Ectodermal cell (in vitro differentiated cells): ENCODE data around the gene GLB1L3.

Source experiments
- H3K27ac ChIP-seq: 2 replicates; pipeline ENCODE4 v1.7.0; 2013; ENCODE audit warnings: mild to moderate bottlenecking, low read depth, low read length; ENCODE audit not compliant: insufficient read depth, poor library complexity, severe bottlenecking
- H3K27me3 ChIP-seq: 2 replicates; pipeline ENCODE4 v1.7.0; 2013; ENCODE audit warnings: mild to moderate bottlenecking, low read length; ENCODE audit not compliant: insufficient read depth, control insufficient read depth, poor library complexity, severe bottlenecking
- H3K36me3 ChIP-seq: one replicate; pipeline ENCODE4 v1.7.0; 2013; ENCODE audit warnings: low read length; ENCODE audit not compliant: control insufficient read depth, insufficient read depth
- H3K4me1 ChIP-seq: one replicate; pipeline ENCODE4 v1.7.0; 2013; ENCODE audit warnings: low read length; ENCODE audit not compliant: control insufficient read depth, insufficient read depth
- H3K4me3 ChIP-seq: 2 replicates; pipeline ENCODE4 v1.7.0; 2013; ENCODE audit warnings: low read depth, low read length, control low read depth; ENCODE audit not compliant: insufficient read depth
- H3K9me3 ChIP-seq: 2 replicates; pipeline ENCODE4 v1.7.0; 2013; ENCODE audit warnings: mild to moderate bottlenecking, low read length, moderate library complexity; ENCODE audit not compliant: control insufficient read depth
- WGBS, 2 experiments: methylation state at CpG; one replicate each; pipeline ENCODE4 v1.1.7; 2013; ENCODE audit warnings: missing lambda C conversion rate in 2 of 2; 5-methylcytosine and 5-hydroxymethylcytosine counted together

GLB1L3 gene

GRCh38 chr11:134350381-134350780 is 74.2 kb downstream of the GLB1L3 start:
- 94 to 96% methylated on average over 9 of the region's 9 CpGs for WGBS, 2 experiments
- H3K9me3 ChIP-seq: no peaks in the 10 kb centered on the region
- no peak overlapping the region for H3K27ac ChIP-seq
- H3K36me3 ChIP-seq: no peaks in the 10 kb centered on the region
- no peaks in the 10 kb centered on the region for H3K27me3 ChIP-seq
- H3K4me3 ChIP-seq: no peak overlapping the region
- H3K4me1 ChIP-seq: no peaks in the 10 kb centered on the region

GRCh38 chr11:134352111-134352510 is 75.9 kb downstream of the GLB1L3 start:
- Histone ChIP-seq H3K27me3 (no peaks in the 10 kb centered on the region), H3K4me1 (no peaks in the 10 kb centered on the region), H3K27ac (no peak overlapping the region), H3K36me3 (no peaks in the 10 kb centered on the region), H3K4me3 (no peak overlapping the region), H3K9me3 (no peaks in the 10 kb centered on the region)
- 97 to 100% methylated on average over 1 to 2 of the region's 2 CpGs for WGBS, 2 experiments

- WGBS, 2 experiments: 95 to 96% methylated on average over 2 of the region's 2 CpGs
- H3K9me3 ChIP-seq: no peaks in the 10 kb centered on the region
- H3K36me3 ChIP-seq: no peaks in the 10 kb centered on the region
- no peaks in the 10 kb centered on the region for H3K4me1 ChIP-seq
- H3K27me3 ChIP-seq: no peaks in the 10 kb centered on the region
- H3K4me3 ChIP-seq: no peak overlapping the region
- no peak overlapping the region for H3K27ac ChIP-seq
Observed at GRCh38 chr11:134355136-134355535, 79.0 kb downstream of the GLB1L3 start.

GRCh38 chr11:134355656-134356055 is 79.5 kb downstream of the GLB1L3 start:
- H3K4me3 ChIP-seq: no peak overlapping the region
- 95 to 97% methylated on average over 5 of the region's 5 CpGs for WGBS, 2 experiments
- no peaks in the 10 kb centered on the region for H3K27me3 ChIP-seq
- H3K36me3 ChIP-seq: no peaks in the 10 kb centered on the region
- H3K27ac ChIP-seq: no peak overlapping the region
- no peaks in the 10 kb centered on the region for H3K4me1 ChIP-seq
- no peaks in the 10 kb centered on the region for H3K9me3 ChIP-seq

- H3K27me3 ChIP-seq: no peaks in the 10 kb centered on the region
- no peaks in the 10 kb centered on the region for H3K36me3 ChIP-seq
- H3K9me3 ChIP-seq: no peaks in the 10 kb centered on the region
- H3K27ac ChIP-seq: no peak overlapping the region
- H3K4me1 ChIP-seq: no peaks in the 10 kb centered on the region
- 94 to 95% methylated on average over 20 to 21 of the region's 21 CpGs for WGBS, 2 experiments
- H3K4me3 ChIP-seq: no peak overlapping the region
Observed at GRCh38 chr11:134356656-134357544, 80.7 kb downstream of the GLB1L3 start.

GRCh38 chr11:134357545-134357839 is 81.3 kb downstream of the GLB1L3 start:
- H3K36me3 ChIP-seq: no peaks in the 10 kb centered on the region
- no peak overlapping the region for H3K27ac ChIP-seq
- H3K27me3 ChIP-seq: no peaks in the 10 kb centered on the region
- no peak overlapping the region for H3K4me3 ChIP-seq
- no peaks in the 10 kb centered on the region for H3K4me1 ChIP-seq
- WGBS, 2 experiments: 91 to 94% methylated on average over 8 of the region's 8 CpGs
- H3K9me3 ChIP-seq: no peaks in the 10 kb centered on the region

GRCh38 chr11:134358165-134358855 is 82.1 kb downstream of the GLB1L3 start:
- Histone ChIP-seq H3K36me3 (no peaks in the 10 kb centered on the region), H3K4me3 (no peak overlapping the region), H3K4me1 (no peaks in the 10 kb centered on the region), H3K27ac (no peak overlapping the region), H3K27me3 (no peaks in the 10 kb centered on the region), H3K9me3 (no peaks in the 10 kb centered on the region)
- 92 to 94% methylated on average over 27 of the region's 27 CpGs for WGBS, 2 experiments

- Histone ChIP-seq H3K27me3 (no peaks in the 10 kb centered on the region), H3K9me3 (no peaks in the 10 kb centered on the region), H3K27ac (no peak overlapping the region), H3K4me1 (no peaks in the 10 kb centered on the region), H3K36me3 (no peaks in the 10 kb centered on the region), H3K4me3 (no peak overlapping the region)
- 92 to 94% methylated on average over 18 of the region's 18 CpGs for WGBS, 2 experiments
Observed at GRCh38 chr11:134358856-134359490, 82.8 kb downstream of the GLB1L3 start.

- Histone ChIP-seq H3K36me3 (no peaks in the 10 kb centered on the region), H3K4me3 (no peak overlapping the region), H3K4me1 (no peaks in the 10 kb centered on the region), H3K9me3 (no peaks in the 10 kb centered on the region), H3K27me3 (no peaks in the 10 kb centered on the region), H3K27ac (no peak overlapping the region)
- 93 to 94% methylated on average over 10 of the region's 10 CpGs for WGBS, 2 experiments
Observed at GRCh38 chr11:134359646-134360045, 83.5 kb downstream of the GLB1L3 start.
